Cardiac muscle cell (in vitro differentiated cells and primary cell): ENCODE results near the gene PI16. TPM values are rescaled to one million over a fixed set of nuclear protein-coding genes. Genes with fewer than 3 reads are reported as not detected.
"Not testable (repeated sequence)": the region's sequence is repeated elsewhere in the genome, so short reads cannot be mapped to it uniquely, and the experiment has no call there.

Experiments used
- DNase-seq, 2 donors: peaks; one replicate each; pipeline versions ENCODE4 v3.0.0 to v3.0.0-alpha.2; 2010 to 2017; ENCODE audit warnings: low read depth in 1 of 2, low spot score in 1 of 2
- H3K27ac ChIP-seq: fragments of 200-600 bp; sonication (generic); 2 replicates; pipeline ENCODE4 v1.5.1; 2016
- H3K27me3 ChIP-seq: fragments of 200-600 bp; sonication (generic); 2 replicates; pipeline ENCODE4 v1.6.0; 2016; ENCODE audit warnings: control low read depth
- H3K36me3 ChIP-seq: fragments of 200-600 bp; sonication (generic); 2 replicates; pipeline ENCODE4 v1.5.1; 2016; ENCODE audit warnings: control low read depth
- H3K4me1 ChIP-seq: fragments of 200-600 bp; sonication (generic); 2 replicates; pipeline ENCODE4 v1.8.1; 2017; ENCODE audit warnings: low read depth, mild to moderate bottlenecking, mixed run types
- H3K4me3 ChIP-seq: fragments of 200-600 bp; sonication (generic); 2 replicates; pipeline ENCODE4 v1.5.1; 2016; ENCODE audit warnings: mild to moderate bottlenecking
- H3K9me3 ChIP-seq: fragments of 200-600 bp; sonication (generic); 2 replicates; pipeline ENCODE4 v1.5.1; 2017; ENCODE audit warnings: low read depth, mild to moderate bottlenecking, control low read depth
- polyA plus RNA-seq: library from polyadenylated mRNA; unstranded; fragments of >200 nt; fragmentation: Nextera tagmentation; extraction: Ambion mirVana; gene quantifications from 2 replicates; pipeline ENCODE4 v1.2.1, GENCODE V29; 2016
- total RNA-seq: library from RNA; depleted of rRNA; stranded (reverse); fragments of >200 nt; gene quantifications from 2 replicates; pipeline ENCODE4 v1.2.3, GENCODE V29; 2016
- TF ChIP-seq, protein P1 (sequence below): IDR thresholded peaks from 2 replicates; pipeline ENCODE4 v1.5.1; 2012; ENCODE audit warnings: low read depth, mild to moderate bottlenecking, low read length

PI16 gene
- total and polyA plus RNA-seq, 2 experiments from 2014 or later: 0.37 TPM; not detected in 1

DNA sequence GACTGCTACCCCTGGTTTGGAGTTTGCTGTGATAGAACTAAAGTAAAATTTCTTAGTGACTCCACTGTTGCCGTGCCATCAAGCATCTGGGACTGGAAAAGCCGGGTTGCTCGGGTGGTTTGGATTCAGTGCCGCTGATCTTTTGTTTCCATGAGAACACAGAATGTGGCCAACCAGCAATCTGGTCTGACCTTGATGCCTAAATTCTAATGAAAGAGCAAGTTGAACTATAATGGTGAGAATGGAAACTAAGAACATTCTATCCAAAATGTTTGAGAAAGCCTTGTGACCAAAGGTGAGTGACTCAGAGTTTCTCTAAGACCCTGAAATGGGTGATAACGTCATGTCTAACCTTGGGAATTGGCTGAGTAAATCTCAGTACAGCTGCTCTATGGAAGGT is 9.9 kb upstream of the PI16 start:
- no peaks in the 10 kb centered on the region for H3K27me3 ChIP-seq
- H3K4me1 ChIP-seq: no peaks in the 10 kb centered on the region
- TF ChIP-seq, protein P1, sequence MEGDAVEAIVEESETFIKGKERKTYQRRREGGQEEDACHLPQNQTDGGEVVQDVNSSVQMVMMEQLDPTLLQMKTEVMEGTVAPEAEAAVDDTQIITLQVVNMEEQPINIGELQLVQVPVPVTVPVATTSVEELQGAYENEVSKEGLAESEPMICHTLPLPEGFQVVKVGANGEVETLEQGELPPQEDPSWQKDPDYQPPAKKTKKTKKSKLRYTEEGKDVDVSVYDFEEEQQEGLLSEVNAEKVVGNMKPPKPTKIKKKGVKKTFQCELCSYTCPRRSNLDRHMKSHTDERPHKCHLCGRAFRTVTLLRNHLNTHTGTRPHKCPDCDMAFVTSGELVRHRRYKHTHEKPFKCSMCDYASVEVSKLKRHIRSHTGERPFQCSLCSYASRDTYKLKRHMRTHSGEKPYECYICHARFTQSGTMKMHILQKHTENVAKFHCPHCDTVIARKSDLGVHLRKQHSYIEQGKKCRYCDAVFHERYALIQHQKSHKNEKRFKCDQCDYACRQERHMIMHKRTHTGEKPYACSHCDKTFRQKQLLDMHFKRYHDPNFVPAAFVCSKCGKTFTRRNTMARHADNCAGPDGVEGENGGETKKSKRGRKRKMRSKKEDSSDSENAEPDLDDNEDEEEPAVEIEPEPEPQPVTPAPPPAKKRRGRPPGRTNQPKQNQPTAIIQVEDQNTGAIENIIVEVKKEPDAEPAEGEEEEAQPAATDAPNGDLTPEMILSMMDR: no peak
- no peak overlapping the region for H3K27ac ChIP-seq
- no peaks in the 10 kb centered on the region for H3K9me3 ChIP-seq
- no peak for DNase-seq
- H3K4me3 ChIP-seq: no peak overlapping the region
- H3K36me3 ChIP-seq: no peaks in the 10 kb centered on the region

DNA sequence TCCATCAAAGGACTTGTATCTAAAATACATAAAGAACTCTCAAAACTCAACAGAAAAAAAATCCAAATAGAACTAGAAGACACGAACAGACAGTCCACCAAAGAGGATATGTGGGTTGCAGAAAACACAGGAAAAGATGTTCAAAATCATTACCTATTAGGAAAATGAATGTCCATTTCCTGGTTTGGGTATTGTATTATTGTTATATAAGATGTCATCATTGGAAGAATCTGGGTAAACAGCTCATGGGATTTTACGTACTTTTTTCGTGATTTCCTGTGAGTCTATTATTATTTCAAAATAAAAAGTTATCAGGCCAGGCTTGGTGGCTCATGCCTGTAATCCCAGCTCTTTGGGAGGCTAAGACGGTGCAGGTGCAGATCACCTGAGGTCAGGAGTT is 9.2 kb upstream of the PI16 start:
- Histone ChIP-seq H3K4me1 (no peaks in the 10 kb centered on the region), H3K36me3 (no peaks in the 10 kb centered on the region)
- no peak for DNase-seq

DNA sequence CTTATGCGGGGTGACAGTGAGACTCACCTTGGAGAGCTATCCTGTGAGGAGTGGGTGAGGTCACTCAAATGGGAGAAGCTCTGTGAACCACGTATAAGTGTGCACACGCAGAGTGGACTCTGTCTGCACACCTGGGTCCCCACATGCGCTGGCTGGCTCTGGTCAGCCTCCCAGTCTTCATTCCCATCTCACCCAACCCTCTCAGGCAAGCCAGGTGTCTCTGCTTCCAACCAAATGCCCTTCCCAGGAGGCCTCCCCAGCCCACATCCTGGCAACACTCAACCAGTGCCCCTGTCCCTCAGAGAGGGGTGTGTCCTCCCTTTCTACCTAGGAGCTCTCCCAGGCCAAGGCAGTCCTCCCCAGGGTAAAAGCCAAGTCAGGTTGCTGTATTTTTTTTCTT is 8.0 kb upstream of the PI16 start:
- no peak for DNase-seq
- no peak overlapping the region for H3K27ac ChIP-seq
- H3K9me3 ChIP-seq: no peaks in the 10 kb centered on the region
- H3K4me1 ChIP-seq: no peaks in the 10 kb centered on the region
- H3K36me3 ChIP-seq: no peaks in the 10 kb centered on the region
- TF ChIP-seq, protein P1: no peak
- no peak overlapping the region for H3K4me3 ChIP-seq
- H3K27me3 ChIP-seq: no peaks in the 10 kb centered on the region

More for the DNA sequence above, 9.2 kb upstream of the PI16 start:
- Histone ChIP-seq H3K4me3 (no peak overlapping the region), H3K27ac (no peak overlapping the region), H3K27me3 (no peaks in the 10 kb centered on the region), H3K9me3 (no peaks in the 10 kb centered on the region)
- TF ChIP-seq, protein P1: no peak

DNA sequence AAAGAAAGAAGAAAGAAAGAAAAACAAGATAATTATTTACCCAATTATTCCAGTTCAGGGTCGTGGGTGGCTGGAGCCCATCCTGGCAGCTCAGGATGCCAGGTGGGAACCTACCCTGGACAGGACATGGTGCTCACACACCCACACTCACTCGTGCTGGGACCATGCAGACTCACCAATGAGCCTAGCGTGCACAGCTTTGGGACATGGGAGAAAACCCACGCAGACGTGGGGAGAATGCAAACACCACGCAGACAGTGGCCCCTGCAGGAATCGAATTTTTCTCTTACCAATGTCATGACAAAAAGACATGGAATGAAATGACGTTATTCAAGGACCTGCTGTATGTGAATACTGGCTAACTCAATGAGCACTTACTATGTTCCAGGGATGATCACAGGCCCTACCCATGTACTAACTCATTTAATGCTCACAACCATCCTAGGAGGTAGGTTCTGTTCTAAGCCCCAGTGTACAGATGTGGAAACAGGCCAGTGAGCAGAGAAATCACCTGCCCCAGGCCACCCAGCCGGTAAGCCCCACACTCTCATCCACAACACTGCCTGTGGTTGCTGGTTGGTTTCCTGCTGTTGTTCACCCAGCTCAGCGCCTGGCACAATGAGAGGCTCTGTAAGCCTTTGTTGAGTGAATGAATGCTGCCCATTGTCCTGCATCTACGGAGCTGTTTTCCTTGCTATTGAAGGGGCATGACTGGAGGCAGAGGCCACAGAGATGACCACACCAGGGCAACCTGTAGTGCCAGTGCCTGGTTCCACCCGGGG is 6.8 kb upstream of the PI16 start:
- H3K36me3 ChIP-seq: no peaks in the 10 kb centered on the region
- no peaks in the 10 kb centered on the region for H3K4me1 ChIP-seq
- H3K27me3 ChIP-seq: no peaks in the 10 kb centered on the region
- H3K9me3 ChIP-seq: no peaks in the 10 kb centered on the region
- DNase-seq: no peak
- TF ChIP-seq, protein P1: no peak
- H3K4me3 ChIP-seq: no peak overlapping the region
- H3K27ac ChIP-seq: no peak overlapping the region

DNA sequence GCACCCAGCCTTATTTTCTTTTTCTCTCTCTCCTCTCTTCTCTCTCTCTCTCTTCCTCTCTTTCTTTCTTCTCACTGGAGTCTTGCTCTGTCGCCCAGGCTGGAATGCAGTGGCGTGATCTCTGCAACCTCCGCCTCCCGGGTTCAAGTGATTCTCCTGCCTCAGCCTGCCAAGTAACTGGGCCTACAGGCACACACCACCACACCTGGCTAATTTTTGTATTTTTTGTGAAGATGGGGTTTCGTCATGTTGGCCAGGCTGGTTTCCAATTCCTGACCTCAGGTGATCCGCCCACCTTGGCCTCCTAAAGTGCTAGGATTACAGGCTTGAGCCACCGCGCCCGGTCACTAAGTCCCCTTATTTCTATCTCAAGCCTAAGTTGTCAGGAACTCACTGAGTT is 5.5 kb upstream of the PI16 start:
- not testable (repeated sequence) for H3K27me3 ChIP-seq, H3K27ac ChIP-seq, DNase-seq, H3K36me3 ChIP-seq, H3K9me3 ChIP-seq, H3K4me1 ChIP-seq, H3K4me3 ChIP-seq

- H3K27me3 ChIP-seq: no peaks in the 10 kb centered on the region
- H3K9me3 ChIP-seq: no peaks in the 10 kb centered on the region
- H3K36me3 ChIP-seq: no peaks in the 10 kb centered on the region
- no peak for DNase-seq
- peaks cover 8% of the 10 kb centered on the region for H3K4me1 ChIP-seq
- TF ChIP-seq, protein P1: no peak
- no peak overlapping the region for H3K27ac ChIP-seq
- no peak overlapping the region for H3K4me3 ChIP-seq
Measured at GRCh38 chr6:36949636-36950035, 4.9 kb upstream of the PI16 start.
